Fibroblast of upper back skin (primary cell): ENCODE results near the gene NUTM2F.
"Not testable (repeated sequence)": the region's sequence is repeated elsewhere in the genome, so short reads cannot be mapped to it uniquely, and the experiment has no call there.

ENCODE experiments used
- DNase-seq: peaks from one replicate; pipeline ENCODE4 v3.0.0-alpha.2; 2013

The NUTM2F gene

DNA sequence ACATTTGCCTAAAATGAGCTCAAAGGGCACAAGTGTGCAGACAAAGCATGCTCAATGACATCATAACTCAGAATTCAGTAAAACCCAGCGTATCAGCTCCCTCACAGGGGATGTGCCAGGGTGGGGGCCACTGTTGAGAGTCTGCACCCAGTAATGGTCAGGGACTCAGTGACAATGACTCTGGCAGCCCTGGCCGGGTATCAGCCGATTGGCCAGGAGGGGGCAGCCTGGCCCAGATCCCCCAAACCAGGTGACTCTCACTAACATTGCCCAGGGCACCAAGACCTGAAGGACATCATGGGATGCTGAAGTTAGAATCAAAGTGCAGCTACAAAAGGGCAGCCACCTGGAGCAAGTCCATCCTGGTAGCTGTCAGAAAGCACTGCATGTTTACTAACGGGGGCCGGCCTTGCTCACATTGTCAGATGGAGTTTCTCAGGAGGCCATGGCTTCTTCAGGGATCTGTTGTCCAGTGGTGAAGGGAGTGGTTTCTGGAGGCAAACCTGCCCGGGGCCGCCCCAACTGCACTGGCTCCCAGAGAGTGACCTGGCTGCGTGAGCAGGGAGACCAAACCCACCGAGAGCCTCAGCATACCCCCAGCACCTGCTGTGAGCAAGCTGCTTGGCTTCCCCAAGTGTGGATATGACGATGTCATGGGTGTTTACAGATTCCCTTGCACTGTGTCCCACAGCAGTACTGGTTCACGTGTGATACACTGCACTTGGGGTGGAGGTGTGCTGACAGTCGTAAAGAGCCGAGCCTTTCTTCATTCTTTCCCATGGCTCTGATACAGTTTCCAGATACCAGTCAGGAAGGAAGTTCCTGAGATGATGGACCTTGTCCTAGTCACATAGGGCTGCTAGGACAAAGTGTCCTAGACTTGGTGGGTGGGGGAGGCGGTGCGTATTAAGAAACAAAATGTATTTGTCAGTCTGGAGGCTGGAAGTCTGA lies 13.1 kb downstream of the NUTM2F start:
- DNase-seq = not testable (repeated sequence)

DNA sequence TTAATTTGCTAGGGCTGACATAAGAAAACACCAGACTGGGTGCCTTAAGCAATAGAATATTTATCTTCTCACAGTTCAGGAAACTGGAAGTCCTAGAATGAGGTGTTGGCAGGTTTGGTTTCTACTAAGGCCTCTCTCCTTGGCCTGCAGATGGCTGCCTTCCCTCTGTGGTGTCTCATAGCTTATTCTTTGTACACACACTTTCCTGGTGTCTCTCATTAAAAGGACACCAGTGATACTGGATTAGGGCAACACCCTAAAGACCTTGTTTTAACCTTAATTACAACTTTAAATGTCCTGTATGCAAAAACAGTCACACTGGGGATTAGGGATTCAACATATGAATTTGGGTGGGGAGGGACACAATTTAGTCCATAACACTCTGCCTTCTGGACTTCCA lies 25.1 kb downstream of the NUTM2F start:
- no peak for DNase-seq

DNA sequence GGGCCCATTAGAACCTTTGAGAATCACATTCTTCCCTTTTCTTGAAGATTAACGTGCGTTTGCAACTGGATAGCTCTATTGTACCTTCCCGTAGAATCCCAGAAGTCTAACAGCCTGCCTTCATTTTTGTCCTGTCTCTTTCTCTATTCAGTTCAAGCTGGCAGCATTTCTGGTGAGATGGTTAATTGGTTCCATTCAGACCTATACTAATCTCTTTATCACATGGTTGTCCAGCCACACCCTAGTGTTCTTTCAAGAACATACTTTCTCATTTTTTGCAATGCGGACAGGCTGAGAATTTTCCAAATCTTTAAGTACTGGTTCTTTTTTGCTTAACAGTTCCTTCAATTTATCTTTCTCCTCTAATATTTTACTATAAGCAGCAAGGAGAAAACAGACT lies 26.0 kb downstream of the NUTM2F start:
- no peak for DNase-seq

DNA sequence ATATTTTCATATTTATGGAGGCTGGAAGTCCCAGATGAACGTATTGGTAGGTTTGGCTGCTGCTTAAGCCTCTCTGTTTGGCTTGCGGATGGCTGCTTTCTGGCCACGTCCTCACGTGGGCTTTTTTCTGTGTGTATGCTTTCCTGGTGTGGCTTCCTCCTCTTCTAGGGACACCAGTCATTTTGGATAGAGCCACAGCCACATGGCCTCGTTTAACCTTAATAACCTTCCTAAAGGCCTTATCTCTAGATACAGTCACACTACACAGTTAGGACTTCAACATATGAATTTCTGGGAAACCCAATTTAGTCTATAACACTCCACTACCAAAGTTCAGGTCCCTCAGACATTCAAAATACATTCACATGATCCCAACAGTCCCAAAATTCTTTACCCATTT lies 26.9 kb downstream of the NUTM2F start:
- DNase-seq = no peak

DNA sequence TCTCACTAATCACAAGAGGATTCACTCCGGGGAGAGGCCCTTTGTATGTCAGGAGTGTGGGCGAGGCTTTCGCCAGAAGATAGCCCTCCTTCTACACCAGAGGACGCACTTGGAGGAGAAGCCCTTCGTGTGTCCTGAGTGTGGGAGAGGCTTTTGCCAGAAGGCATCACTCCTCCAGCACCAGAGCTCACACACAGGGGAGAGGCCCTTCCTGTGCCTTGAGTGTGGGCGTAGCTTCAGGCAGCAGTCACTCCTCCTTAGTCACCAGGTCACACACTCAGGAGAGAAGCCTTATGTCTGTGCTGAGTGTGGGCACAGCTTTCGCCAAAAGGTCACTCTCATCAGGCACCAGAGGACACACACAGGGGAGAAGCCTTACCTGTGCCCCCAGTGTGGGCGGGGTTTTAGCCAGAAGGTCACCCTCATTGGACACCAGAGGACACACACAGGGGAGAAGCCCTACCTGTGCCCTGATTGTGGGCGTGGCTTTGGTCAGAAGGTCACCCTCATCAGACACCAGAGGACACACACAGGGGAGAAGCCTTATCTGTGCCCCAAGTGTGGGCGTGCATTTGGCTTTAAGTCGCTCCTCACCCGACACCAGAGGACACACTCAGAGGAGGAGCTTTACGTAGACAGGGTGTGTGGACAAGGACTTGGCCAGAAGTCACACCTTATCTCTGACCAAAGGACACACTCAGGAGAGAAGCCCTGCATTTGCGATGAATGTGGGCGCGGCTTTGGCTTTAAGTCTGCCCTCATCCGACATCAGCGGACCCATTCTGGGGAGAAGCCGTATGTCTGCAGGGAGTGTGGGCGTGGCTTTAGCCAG lies 27.8 kb downstream of the NUTM2F start:
- DNase-seq = no peak

DNA sequence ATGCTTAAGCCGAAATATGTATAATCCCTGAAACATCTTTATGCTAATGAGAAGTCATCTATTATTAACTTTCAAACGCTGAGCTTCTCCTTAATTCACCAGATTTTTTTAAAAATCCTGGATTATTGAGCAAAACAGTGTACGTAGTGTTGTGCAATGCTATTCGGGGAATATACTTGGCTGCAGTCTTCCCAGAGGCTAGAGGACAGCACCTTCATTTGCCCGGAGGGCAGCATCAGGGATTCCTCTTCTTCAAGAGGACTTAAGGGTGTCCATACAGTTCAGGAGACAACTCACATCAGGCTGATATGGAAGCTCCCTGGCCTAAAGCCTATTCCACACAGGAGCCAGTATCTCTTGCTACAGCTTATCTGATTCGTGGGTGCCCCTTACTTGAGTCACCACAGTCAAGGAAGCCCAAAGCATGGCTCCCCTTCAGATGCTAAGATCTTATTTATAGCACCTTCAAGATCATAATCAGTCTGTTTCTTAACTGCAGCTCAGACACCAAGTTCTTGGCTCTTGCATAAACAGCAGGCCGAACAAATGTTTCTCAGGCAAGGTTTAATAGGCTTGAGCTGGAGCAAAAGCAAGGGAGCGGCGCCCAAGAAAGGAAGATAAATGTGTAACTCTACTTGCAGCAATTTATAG lies 29.4 kb downstream of the NUTM2F start:
- no peak for DNase-seq

DNA sequence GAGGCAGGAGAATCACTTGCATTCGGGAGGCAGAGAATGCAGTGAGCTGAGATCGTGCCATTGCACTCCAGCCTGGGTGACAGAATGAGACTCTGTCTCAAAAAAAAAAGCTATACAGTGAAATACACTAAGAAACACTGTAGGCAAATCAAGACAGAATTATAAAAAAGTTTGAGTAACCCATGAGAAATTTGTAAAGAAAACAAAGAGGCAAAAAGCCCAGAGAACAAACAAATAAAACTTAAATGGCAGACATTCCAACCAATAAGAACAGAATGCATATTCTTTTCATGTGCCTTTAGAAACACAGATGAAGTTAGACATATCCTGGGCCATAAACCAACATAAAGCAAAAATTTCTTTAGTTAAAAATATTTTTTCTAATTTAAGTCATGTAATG lies 38.8 kb downstream of the NUTM2F start:
- no peak for DNase-seq

DNA sequence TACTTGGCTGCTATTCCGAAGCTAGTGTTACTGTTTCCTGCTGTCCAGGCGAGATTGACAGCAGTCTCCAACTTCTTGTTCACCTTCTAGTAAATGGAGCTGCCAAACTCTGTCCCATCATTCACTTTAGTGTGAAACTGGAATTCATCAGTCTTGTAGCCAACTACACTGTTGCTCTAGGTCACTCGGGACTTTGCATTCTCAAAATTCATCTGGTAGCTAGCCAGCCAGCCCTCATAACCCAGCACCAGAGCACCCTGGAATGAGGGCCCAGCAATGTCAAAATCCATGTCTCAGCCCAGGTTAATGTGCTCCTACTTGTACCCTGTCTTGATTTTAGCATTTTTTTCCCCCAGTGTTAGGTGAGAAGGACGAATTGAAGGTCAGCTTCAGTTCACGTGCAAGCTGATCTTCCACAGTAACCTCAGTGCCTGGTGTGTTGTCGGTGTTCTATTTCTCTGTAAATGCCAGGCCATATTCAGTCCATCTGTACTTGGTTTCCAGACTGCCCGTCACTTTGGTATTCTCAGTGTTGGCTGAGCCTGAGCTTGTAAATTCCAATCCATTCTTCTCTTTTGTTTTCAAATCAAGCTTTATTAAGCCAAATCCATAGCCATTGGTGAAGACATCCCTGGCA lies 40.4 kb downstream of the NUTM2F start:
- no peak for DNase-seq

DNA sequence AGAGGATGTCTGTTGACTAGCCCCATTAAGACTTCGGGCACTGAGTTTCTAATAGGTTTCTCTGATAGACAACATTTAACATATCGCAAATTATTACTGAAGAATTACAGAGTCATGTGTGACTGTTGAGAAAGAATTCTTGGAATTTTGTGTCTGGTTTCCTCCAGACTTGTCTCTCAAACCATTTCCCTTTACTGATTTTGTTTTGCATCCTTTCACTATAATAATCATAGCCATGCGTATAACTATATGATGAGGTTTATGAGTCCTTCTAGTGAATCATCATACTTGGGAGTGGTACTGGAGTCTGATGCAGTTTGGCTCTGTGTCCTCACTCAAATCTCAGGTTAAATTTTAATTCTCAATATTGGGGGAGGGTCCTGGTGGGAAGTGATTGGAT lies 42.3 kb downstream of the NUTM2F start:
- DNase-seq = peak; percentile 28

DNA sequence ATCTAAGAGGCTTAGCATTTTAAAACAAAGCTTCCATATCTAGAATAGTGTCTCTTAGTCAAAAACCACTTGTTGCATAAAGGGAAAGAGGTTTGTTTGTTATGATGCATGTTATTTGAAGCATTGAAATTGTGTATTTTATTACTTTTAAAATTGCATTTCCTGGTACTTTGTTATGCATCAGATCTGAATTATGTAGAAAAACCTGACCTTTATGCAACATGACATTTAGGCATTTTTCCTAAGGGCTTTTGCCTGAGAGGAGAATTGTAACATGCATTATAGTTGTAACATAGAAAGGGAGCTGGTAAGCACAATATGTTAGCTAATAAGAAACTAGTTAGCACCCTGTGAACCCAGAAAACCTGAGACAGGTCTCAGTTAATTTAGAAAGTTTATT lies 47.3 kb downstream of the NUTM2F start:
- no peak for DNase-seq

DNA sequence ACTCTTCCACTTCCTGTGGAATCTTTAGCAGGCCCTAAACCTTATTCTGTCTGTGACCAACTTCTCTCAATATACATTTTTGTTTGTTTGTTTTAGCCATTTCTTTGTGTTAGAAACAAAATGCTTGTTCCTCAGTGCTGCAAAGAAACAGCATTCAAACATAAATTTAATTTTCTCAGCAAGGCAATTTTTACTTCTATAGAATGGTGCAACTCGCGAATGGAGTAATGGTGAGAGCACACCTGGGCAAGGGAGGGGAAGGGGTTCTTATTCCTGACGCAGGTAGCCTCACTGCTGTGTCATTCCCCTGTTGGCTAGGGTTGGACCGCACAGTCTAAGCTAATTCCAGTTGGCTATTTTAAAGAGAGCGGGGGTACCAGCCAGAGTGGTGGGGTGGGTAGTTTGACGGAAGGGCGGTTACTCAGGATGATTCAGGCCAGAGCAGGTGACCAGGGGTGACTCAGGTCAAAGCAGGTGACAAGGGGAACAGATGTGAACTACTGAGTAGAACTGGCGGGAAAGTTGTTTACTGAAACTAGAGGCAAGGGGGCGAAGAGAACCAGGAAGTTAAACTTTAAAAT lies 47.9 kb downstream of the NUTM2F start:
- DNase-seq = no peak

DNA sequence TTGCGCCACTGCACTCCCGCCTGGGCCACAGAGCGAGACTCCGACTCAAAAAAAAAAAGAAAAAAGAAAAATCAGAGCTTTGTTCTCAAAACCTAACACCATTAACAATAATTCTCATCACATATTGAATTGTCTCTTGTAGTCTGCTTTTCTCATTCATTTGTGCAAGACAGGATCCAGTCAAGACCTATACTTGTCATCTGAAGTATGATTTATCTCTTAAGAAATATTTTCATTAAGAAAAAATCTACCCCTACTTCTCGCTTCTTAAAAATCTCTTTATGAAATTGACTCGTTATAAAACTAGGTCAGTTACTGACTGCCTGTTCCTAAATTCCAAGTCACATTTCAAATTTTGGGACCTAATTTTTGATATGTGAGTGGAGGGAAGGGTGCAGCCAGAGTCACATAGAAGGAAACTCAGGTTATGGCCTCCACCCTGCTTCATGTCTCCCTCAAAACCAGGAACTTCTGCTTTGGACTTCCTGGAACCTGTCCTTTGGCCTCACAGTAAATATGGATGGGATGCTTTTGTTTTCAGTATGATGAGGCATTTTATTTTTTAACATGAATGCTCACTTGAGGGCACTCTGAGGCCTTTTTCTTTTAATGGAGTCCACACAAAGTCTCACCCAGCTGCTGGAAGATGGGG lies 50.4 kb downstream of the NUTM2F start:
- DNase-seq = no peak

DNA sequence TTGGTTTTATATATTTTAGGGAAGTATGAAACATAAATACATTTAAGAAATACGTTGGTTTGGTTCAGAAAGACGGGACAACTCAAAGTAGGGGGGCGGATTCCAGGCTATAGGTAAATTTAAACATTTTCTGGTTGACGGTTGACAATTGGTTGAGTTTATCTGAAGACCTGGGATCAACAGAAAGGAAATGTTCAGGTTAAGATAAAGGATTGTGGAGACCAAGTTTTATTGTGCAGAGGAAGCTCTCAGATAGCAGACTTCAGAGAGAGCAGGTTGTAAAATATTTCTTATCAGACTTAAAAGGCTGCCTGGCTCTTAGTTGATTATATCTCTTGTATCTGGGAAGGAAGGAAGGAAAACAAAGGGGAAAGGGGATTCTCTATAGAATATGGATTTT lies 51.4 kb downstream of the NUTM2F start:
- not testable (repeated sequence) for DNase-seq

DNA sequence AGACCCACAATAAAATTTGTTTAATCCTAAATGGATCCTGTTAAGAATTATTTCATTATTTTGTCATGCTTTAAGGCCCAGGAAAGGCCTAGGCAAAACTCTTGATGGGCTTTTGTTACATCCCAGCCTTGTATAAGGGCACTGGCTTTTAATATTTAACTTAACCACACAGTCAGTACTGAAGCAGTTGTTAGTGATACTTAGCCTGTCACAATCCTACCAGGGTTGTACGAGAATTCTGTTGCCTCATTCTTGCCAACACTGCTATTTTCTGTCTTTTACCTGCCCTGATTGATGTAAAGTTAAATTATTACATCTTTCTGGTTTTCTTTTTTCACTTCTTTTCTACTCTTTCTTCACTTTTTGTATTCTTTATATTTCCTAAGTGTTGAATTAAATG lies 58.4 kb downstream of the NUTM2F start:
- no peak for DNase-seq

DNA sequence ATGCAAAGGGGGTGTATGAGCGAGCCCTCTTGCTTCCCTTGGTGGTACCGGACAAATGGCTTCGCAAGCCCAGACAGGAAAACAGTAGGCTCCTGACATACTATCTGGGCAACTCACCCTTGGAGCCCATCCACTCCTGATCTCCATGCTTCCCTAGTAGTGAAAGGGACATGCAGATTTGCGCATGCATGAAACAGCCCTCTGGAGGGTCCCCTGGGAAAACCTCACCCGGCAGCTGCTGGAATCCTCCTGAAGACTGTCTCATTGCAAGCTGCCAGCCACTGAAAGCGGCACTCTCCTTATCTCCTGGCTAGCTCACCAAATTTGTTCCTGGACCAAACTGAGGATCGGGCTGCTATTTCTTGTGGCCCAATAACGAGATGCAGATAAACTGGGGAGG lies 59.2 kb downstream of the NUTM2F start:
- DNase-seq = no peak
